ENCODE results near the gene KRT85. TPM values are rescaled to one million over a fixed set of nuclear protein-coding genes. Genes with fewer than 3 reads are reported as not detected.

The KRT85 gene
- total and polyA plus RNA-seq, 2 of the 4 experiments (the other 2 are of a cell fraction): not detected

DNA sequence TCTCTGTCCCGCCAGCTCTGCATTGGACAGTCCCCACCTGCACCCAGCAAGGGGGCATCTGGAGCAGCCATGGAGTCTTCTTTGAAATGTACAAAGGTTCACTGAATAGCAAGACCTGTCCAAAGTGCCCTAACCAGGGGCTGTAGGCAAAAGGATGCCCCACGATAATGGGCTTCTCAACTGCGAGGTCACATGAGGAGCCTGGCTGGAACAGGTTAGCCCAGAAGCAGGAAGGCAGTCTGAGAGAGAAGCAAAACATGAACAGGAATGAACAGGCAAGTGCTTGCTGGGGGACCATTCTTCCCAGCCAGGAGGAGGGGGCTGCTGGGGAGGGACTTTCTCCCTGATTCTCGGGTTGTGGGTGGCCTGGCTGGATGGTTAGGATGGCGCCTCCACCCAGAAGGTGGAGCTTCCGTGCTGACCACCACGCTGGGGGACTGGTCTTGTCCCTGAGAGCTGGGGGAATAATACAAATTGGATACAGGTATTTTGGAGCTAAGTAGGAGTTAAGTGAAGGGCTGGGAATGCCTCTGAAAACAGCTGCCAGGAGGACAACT lies 7.1 kb downstream of the KRT85 start:
- ATAC-seq (ENCODE audit: low read depth): no peak
- Histone ChIP-seq H4K8ac (ENCODE audit: low read depth in 2 of 2, low read length in 2 of 2) (no peak overlapping the region), H3K27ac (ENCODE audit: insufficient read depth, low read length) (no peak overlapping the region), H3K4ac (ENCODE audit: low read depth, low read length) (no peak overlapping the region), H2BK20ac (ENCODE audit: low read depth, low read length) (no peak overlapping the region), H3K56ac (ENCODE audit: extremely low read depth, insufficient read depth, low read length) (no peak overlapping the region), H3K14ac (replicated peaks; ENCODE audit: low read depth, low read length) (no peak overlapping the region), H2BK120ac (ENCODE audit: low read depth, low read length) (no peak overlapping the region), H3K9me3 (ENCODE audit: control insufficient read depth, insufficient read depth, low read length) (no peaks in the 10 kb centered on the region), H2BK5ac (ENCODE audit: low read depth, low read length, poor library complexity, severe bottlenecking) (no peak overlapping the region), H3K27me3 (ENCODE audit: control insufficient read depth, insufficient read depth, low read length) (peaks cover 43% of the 10 kb centered on the region), H4K91ac (ENCODE audit: insufficient read depth, low read depth, low read length) (no peak overlapping the region), H3K23ac (ENCODE audit: low read depth, low read length) (no peak overlapping the region), H3K36me3 (ENCODE audit: control insufficient read depth, insufficient read depth, low read length) (no peaks in the 10 kb centered on the region), H2AK9ac (replicated peaks; ENCODE audit: low read depth, low read length, poor library complexity) (no peak overlapping the region), H3K4me3 (ENCODE audit: insufficient read depth, low read depth, low read length) (no peak overlapping the region), H2AFZ (replicated peaks; ENCODE audit: low read length, poor library complexity) (no peak overlapping the region), H3K18ac (ENCODE audit: low read depth, low read length) (no peak overlapping the region), H2AK5ac (ENCODE audit: low read depth, low read length) (no peak overlapping the region), H3K9ac (ENCODE audit: low read depth, low read length) (no peak overlapping the region), H3K79me1 (ENCODE audit: low read depth in 1 of 2, low read length in 2 of 2) (no peaks in the 10 kb centered on the region), H2BK15ac (ENCODE audit: low read depth, low read length) (no peak overlapping the region), H3K9me1 (ENCODE audit: insufficient read depth, low read length) (no peaks in the 10 kb centered on the region), H3K4me1 (ENCODE audit: control insufficient read depth, insufficient read depth, low read length) (no peaks in the 10 kb centered on the region), H4K20me1 (ENCODE audit: insufficient read depth, low read length) (no peaks in the 10 kb centered on the region), H4K5ac (ENCODE audit: low read depth, low read length) (no peak overlapping the region), H3K4me2 (ENCODE audit: low read depth, low read length) (no peak overlapping the region)
- ChIA-PET CTCF (interaction anchor here (0.8 kb wide), 1 partner anchor 12 kb away, joined by 5 read pairs; no protein-coding TSS in a partner anchor), POLR2A (ENCODE audit: unreplicated experiment) (no interaction called here)
- TF ChIP-seq RCOR1 (IDR thresholded peaks at IDR 0.05; ENCODE audit: insufficient replicate concordance, low read length) (no peak), RAD21 (IDR thresholded peaks at IDR 0.05; ENCODE audit: low read length) (no peak), MAZ (IDR thresholded peaks at IDR 0.05; ENCODE audit: borderline replicate concordance, low read depth, low read length) (no peak), CHD1 (IDR thresholded peaks at IDR 0.05; ENCODE audit: low read depth, low read length) (no peak), RFX5 (IDR thresholded peaks at IDR 0.05; ENCODE audit: low read depth, low read length) (no peak), NFE2L2 (IDR thresholded peaks at IDR 0.05; ENCODE audit: low read depth, low read length) (no peak), SMC3 (IDR thresholded peaks at IDR 0.05; ENCODE audit: low read depth, low read length) (no peak), POLR2A (IDR thresholded peaks at IDR 0.05; ENCODE audit: low read depth, low read length) (no peak), CEBPB (IDR thresholded peaks at IDR 0.05; ENCODE audit: low read depth, low read length) (no peak), USF2 (IDR thresholded peaks at IDR 0.05; ENCODE audit: low read depth, low read length) (no peak), MXI1 (IDR thresholded peaks at IDR 0.05; ENCODE audit: borderline replicate concordance, low read depth, low read length) (no peak), FOS (IDR thresholded peaks at IDR 0.05; ENCODE audit: low read depth, low read length) (no peak), MAFK (IDR thresholded peaks at IDR 0.05; ENCODE audit: low read depth, low read length) (no peak), BHLHE40 (IDR thresholded peaks at IDR 0.05; ENCODE audit: low read depth, low read length) (no peak)
- TF ChIP-seq, protein P1, sequence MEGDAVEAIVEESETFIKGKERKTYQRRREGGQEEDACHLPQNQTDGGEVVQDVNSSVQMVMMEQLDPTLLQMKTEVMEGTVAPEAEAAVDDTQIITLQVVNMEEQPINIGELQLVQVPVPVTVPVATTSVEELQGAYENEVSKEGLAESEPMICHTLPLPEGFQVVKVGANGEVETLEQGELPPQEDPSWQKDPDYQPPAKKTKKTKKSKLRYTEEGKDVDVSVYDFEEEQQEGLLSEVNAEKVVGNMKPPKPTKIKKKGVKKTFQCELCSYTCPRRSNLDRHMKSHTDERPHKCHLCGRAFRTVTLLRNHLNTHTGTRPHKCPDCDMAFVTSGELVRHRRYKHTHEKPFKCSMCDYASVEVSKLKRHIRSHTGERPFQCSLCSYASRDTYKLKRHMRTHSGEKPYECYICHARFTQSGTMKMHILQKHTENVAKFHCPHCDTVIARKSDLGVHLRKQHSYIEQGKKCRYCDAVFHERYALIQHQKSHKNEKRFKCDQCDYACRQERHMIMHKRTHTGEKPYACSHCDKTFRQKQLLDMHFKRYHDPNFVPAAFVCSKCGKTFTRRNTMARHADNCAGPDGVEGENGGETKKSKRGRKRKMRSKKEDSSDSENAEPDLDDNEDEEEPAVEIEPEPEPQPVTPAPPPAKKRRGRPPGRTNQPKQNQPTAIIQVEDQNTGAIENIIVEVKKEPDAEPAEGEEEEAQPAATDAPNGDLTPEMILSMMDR (conservative IDR thresholded peaks at IDR 0.05; ENCODE audit: low read depth, low read length): no peak
- TF ChIP-seq, protein P2, sequence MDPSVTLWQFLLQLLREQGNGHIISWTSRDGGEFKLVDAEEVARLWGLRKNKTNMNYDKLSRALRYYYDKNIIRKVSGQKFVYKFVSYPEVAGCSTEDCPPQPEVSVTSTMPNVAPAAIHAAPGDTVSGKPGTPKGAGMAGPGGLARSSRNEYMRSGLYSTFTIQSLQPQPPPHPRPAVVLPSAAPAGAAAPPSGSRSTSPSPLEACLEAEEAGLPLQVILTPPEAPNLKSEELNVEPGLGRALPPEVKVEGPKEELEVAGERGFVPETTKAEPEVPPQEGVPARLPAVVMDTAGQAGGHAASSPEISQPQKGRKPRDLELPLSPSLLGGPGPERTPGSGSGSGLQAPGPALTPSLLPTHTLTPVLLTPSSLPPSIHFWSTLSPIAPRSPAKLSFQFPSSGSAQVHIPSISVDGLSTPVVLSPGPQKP (IDR thresholded peaks at IDR 0.05; ENCODE audit: borderline replicate concordance, low read depth, low read length): no peak
- in situ Hi-C loops (cut with MboI; ENCODE audit: low sequenced_read_pairs) (no loop called here), dilution Hi-C loops (cut with HindIII; ENCODE audit: low sequenced_read_pairs, unreplicated experiment) (no loop called here), intact Hi-C loops (cut with micrococcal nuclease) (no loop called here)
- no peak for DNase-seq
- BruUV-seq (replicated peaks): no TSS peak
- WGBS, 2 experiments (ENCODE audit: extremely low coverage in 2 of 2, insufficient read length in 1 of 2): 93% methylated on average over 3 of the region's 7 CpGs; no CpG with 5 or more reads in 1 of the 2 experiments
